Lower lobe of right lung (tissue), 2 donors: ENCODE data around the gene AIMP1. TPM values are rescaled to one million over a fixed set of nuclear protein-coding genes. Genes with fewer than 3 reads are reported as not detected.
A peak's percentile ranks its signal among the peaks of the same experiment; 100 is the strongest.

Experiments
- ATAC-seq, 2 donors: fragments of 200-7000 bp; cut with Tn5 transposase; one replicate each; pipeline ENCODE4 v1.9.1; 2020 to 2022; ENCODE audit warnings: mild to moderate bottlenecking in 2 of 2, moderate library complexity in 2 of 2
- DNase-seq: peaks from one replicate; pipeline ENCODE4 v3.0.0-alpha.2; 2020
- H3K27ac ChIP-seq: fragments of 200-600 bp; one replicate; pipeline ENCODE4 v1.8.0; 2022
- H3K27me3 ChIP-seq: fragments of 200-600 bp; one replicate; pipeline ENCODE4 v1.8.0; 2022; ENCODE audit warnings: low read depth
- H3K36me3 ChIP-seq: fragments of 200-600 bp; one replicate; pipeline ENCODE4 v1.8.0; 2022; ENCODE audit warnings: mild to moderate bottlenecking
- H3K4me1 ChIP-seq: fragments of 200-600 bp; one replicate; pipeline ENCODE4 v1.8.0; 2022
- H3K4me3 ChIP-seq: fragments of 200-600 bp; one replicate; pipeline ENCODE4 v1.8.0; 2022; ENCODE audit warnings: mild to moderate bottlenecking
- H3K9me3 ChIP-seq: fragments of 200-600 bp; one replicate; pipeline ENCODE4 v1.8.0; 2022
- CTCF ChIP-seq: fragments of 200-600 bp; IDR thresholded peaks from one replicate; pipeline ENCODE4 v1.8.0; 2022; ENCODE audit warnings: antibody characterized with exemption, mild to moderate bottlenecking
- intact Hi-C: fragments of 100-400 bp; cut with DNase I; formaldehyde crosslinking; loops from one replicate; pipeline ENCODE4 v1.11.0; 2022
- total RNA-seq: library from RNA; stranded (reverse); fragmentation: NEBNext Ultra II Directional; extraction: Animal tissue kit (Norgen Biotek cat#: 25700); gene quantifications from one replicate; pipeline ENCODE4 v1.2.1, GENCODE V29; 2021
- donor health status: DM: no; HTN: yes; CAD: no; lungs with severe emphysema.

AIMP1 gene
- total RNA-seq, 1 donor from 2014 or later = 40.7 TPM

GRCh38 chr4:106368678-106369077 lies 52.3 kb downstream of the AIMP1 start, which contains the start of gene GIMD1:
TSS of gene GIMD1 (minus strand) at chr4:106368778. CDS start at chr4:106367435, 1,343 bp downstream.
- Histone ChIP-seq H3K36me3 (no peaks in the 10 kb centered on the region), H3K27ac (no peak within 1 kb of the TSS), H3K4me1 (no peaks in the 10 kb centered on the region), H3K9me3 (no peaks in the 10 kb centered on the region), H3K4me3 (no peak within 1 kb of the TSS), H3K27me3 (no peaks in the 10 kb centered on the region)
- no peak for TF ChIP-seq CTCF
- intact Hi-C loops = no loop called here
- no peak for DNase-seq
- no peak for ATAC-seq

DNA sequence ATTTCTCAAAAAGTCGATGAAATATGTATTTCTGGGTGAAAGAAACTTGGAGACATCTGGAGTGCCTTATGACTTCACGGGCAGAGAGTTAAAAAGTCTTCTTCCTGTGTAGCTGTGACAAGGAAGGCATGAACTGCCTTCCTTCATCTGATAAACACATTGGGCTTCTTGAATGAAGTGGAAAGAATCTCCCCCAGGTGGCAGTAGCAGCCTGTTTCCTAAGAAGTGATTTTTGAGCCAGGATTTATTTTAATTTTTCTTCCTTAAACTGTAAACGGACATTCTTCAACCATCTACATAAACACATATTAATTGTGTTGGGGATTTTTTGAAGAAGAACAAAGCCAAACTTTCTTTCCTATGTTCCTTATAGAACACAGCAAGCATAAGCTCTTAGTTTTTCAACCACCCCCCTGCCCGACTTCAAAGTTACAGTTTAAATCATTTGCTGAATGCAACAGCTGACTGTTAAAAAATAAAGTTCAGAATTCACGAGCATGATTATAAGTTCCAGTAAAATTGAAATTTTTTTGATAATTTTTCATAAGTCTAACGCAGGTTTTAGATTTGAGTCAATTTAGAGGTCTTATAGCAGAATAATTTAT lies 53.2 kb downstream of the AIMP1 start:
- peak in 1 of 2 donors; percentile 63 for ATAC-seq
- peak; percentile 67 for TF ChIP-seq CTCF
- Histone ChIP-seq H3K4me3 (no peak overlapping the region), H3K9me3 (no peaks in the 10 kb centered on the region), H3K36me3 (no peaks in the 10 kb centered on the region), H3K27me3 (no peaks in the 10 kb centered on the region), H3K4me1 (no peaks in the 10 kb centered on the region), H3K27ac (no peak overlapping the region)
- DNase-seq = no peak
- intact Hi-C loops = no loop called here

GRCh38 chr4:106370214-106370613 lies 53.9 kb downstream of the AIMP1 start:
- H3K27ac ChIP-seq = no peak overlapping the region
- no peaks in the 10 kb centered on the region for H3K9me3 ChIP-seq
- intact Hi-C loops = no loop called here
- no peaks in the 10 kb centered on the region for H3K4me1 ChIP-seq
- ATAC-seq (no peak), DNase-seq (no peak)
- no peak overlapping the region for H3K4me3 ChIP-seq
- no peaks in the 10 kb centered on the region for H3K27me3 ChIP-seq
- no peaks in the 10 kb centered on the region for H3K36me3 ChIP-seq
- no peak for TF ChIP-seq CTCF

DNA sequence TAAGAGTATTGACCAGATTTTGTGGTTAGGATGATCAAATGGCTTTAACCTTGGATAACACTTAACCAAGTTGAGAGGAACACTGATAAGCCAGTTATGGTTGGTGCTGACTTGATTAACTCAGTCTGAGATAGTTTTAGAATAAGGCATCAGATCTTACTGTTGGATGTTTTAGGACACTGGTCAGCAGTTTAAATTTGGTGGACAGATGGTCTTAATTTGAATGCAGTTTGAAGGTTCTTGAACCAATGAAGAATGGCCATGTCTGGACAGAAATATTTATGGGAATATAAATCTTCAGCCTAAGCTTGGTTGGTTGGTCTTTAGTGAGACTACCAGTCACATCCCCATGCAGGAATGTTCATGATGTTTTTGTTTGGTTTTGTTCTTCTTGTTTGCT lies 54.8 kb downstream of the AIMP1 start:
- TF ChIP-seq CTCF = no peak
- intact Hi-C loops = no loop called here
- DNase-seq (no peak), ATAC-seq (no peak)
- Histone ChIP-seq H3K4me1 (no peaks in the 10 kb centered on the region), H3K9me3 (no peaks in the 10 kb centered on the region), H3K27me3 (no peaks in the 10 kb centered on the region), H3K4me3 (no peak overlapping the region), H3K36me3 (no peaks in the 10 kb centered on the region), H3K27ac (no peak overlapping the region)

DNA sequence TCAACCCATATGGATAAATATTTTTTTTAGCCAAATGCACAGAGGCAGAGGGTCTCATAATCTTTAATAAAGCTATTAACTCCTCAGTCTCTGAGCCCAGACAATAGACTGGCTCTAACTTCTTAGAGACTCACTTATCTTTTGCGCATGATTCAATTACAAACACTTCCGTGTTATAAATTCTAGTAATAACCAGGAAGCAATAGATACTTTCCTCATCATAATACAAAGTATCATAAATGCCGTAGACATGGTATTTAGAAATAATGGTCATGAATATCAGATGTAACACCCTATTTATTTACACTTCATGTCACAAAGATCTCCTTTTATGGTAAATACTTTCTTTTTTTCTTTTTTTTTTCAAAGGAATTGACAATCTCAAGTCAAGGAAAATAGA lies 56.7 kb downstream of the AIMP1 start:
- Histone ChIP-seq H3K9me3 (no peaks in the 10 kb centered on the region), H3K27ac (no peak overlapping the region), H3K4me3 (no peak overlapping the region), H3K4me1 (no peaks in the 10 kb centered on the region), H3K27me3 (no peaks in the 10 kb centered on the region), H3K36me3 (no peaks in the 10 kb centered on the region)
- no peak for DNase-seq
- intact Hi-C loops = no loop called here
- no peak for ATAC-seq
- no peak for TF ChIP-seq CTCF
